MCF 10A (cell line): ENCODE data around the gene TPM1. TPM values are rescaled to one million over a fixed set of nuclear protein-coding genes. Genes with fewer than 3 reads are reported as not detected.
A peak's percentile ranks its signal among the peaks of the same experiment; 100 is the strongest.

Source experiments
- BruUV-seq: library from RNA; stranded (reverse); fragments of 400-500 nt; replicated peaks from 2 replicates; lab custom pipeline; 2021; lab: Mats Ljungman, UMichigan
- CTCF ChIA-PET: fragments of 300-600 bp; sonication (Branson Sonifier 250); formaldehyde crosslinking; extraction: SDS; loops from one replicate; lab custom pipeline; 2021; ENCODE audit warnings: antibody characterized with exemption, inconsistent platforms; lab: Yijun Ruan, JAX
- POLR2A ChIA-PET: fragments of 300-600, 350-650 bp; sonication (Branson Sonifier 250); formaldehyde crosslinking; extraction: SDS; loops from one replicate; lab custom pipeline; 2020; ENCODE audit warnings: antibody characterized with exemption, inconsistent platforms; lab: Yijun Ruan, JAX
- DNase-seq: peaks from one replicate; pipeline ENCODE4 v3.0.0-alpha.2; 2018; ENCODE audit not compliant: unreplicated experiment
- H3K27ac Mint-ChIP-seq: one replicate; pipeline ENCODE4 v1.8.0; 2022; ENCODE audit warnings: mild to moderate bottlenecking, low read depth, mixed read lengths; ENCODE audit not compliant: unreplicated experiment
- H3K27me3 Mint-ChIP-seq: one replicate; pipeline ENCODE4 v1.8.0; 2022; ENCODE audit warnings: mixed read lengths; ENCODE audit not compliant: insufficient read depth, unreplicated experiment
- H3K36me3 Mint-ChIP-seq: one replicate; pipeline ENCODE4 v1.8.0; 2022; ENCODE audit warnings: mild to moderate bottlenecking, moderate library complexity, mixed read lengths; ENCODE audit not compliant: insufficient read depth, unreplicated experiment
- H3K4me1 Mint-ChIP-seq: one replicate; pipeline ENCODE4 v1.8.0; 2022; ENCODE audit warnings: mixed read lengths; ENCODE audit not compliant: insufficient read depth, unreplicated experiment
- H3K4me3 Mint-ChIP-seq: one replicate; pipeline ENCODE4 v1.8.0; 2022; ENCODE audit warnings: mild to moderate bottlenecking, moderate library complexity, mixed read lengths; ENCODE audit not compliant: unreplicated experiment
- H3K9me3 Mint-ChIP-seq: one replicate; pipeline ENCODE4 v1.8.0; 2022; ENCODE audit warnings: mixed read lengths; ENCODE audit not compliant: unreplicated experiment
- intact Hi-C: fragments of 100-400 bp; cut with micrococcal nuclease; formaldehyde crosslinking; loops from 2 replicates; pipeline ENCODE4 v1.14.1; 2022
- total RNA-seq: library from RNA; stranded (reverse); gene quantifications from 2 replicates; pipeline ENCODE4 v1.2.3, GENCODE V29; 2022
- TF ChIP-seq, protein P1 (sequence below): fragments of 200-600 bp; IDR thresholded peaks from one replicate; pipeline ENCODE4 v1.8.0; 2022; ENCODE audit warnings: antibody characterized with exemption, mild to moderate bottlenecking; ENCODE audit not compliant: unreplicated experiment

TPM1 gene
- total RNA-seq, 1 experiment from 2014 or later: 67.8 TPM

DNA sequence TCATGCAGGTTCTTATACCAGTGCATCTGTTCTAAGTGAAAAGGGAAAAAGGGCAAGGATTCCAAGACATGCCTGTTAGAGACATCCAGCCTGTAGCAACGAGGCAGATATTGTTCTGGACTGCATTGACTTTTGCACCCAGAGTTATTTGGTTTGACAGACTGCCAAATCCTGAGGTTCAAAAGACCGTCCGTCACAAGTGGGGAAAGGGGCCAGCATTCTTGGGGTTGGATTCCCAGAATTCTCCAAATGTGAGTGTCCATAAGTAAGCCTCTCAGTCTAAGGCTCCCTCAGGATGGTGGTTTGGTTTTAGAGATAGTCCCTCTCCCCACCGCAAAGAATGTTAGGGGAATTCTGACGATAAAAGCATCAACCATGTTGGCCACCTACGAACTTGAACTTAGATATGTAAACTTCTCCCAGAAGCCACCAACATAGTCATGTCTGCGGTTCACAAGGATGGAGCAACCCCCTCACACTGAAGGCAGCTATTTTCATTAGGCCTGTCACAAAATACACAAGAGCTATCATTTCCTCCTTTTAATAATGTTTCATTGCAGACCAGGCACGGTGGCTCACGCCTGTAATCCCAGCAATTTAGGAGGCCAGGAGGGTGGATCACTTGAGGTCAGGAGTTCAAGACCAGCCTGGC is 65.5 kb downstream of the TPM1 start:
- Mint-ChIP-seq H3K36me3 (peaks cover under 1% of the 10 kb centered on the region), H3K27ac (no peak overlapping the region), H3K4me1 (peaks cover 9% of the 10 kb centered on the region), H3K27me3 (no peaks in the 10 kb centered on the region), H3K9me3 (no peaks in the 10 kb centered on the region), H3K4me3 (no peak overlapping the region)
- TF ChIP-seq, protein P1, sequence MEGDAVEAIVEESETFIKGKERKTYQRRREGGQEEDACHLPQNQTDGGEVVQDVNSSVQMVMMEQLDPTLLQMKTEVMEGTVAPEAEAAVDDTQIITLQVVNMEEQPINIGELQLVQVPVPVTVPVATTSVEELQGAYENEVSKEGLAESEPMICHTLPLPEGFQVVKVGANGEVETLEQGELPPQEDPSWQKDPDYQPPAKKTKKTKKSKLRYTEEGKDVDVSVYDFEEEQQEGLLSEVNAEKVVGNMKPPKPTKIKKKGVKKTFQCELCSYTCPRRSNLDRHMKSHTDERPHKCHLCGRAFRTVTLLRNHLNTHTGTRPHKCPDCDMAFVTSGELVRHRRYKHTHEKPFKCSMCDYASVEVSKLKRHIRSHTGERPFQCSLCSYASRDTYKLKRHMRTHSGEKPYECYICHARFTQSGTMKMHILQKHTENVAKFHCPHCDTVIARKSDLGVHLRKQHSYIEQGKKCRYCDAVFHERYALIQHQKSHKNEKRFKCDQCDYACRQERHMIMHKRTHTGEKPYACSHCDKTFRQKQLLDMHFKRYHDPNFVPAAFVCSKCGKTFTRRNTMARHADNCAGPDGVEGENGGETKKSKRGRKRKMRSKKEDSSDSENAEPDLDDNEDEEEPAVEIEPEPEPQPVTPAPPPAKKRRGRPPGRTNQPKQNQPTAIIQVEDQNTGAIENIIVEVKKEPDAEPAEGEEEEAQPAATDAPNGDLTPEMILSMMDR: no peak
- no TSS peak for BruUV-seq
- peak; percentile 92 for DNase-seq
- intact Hi-C loops: no loop called here
- ChIA-PET POLR2A (no interaction called here), CTCF (interaction anchor here (3.1 kb wide), 1 partner anchor 14 kb away, joined by 13 read pairs; no protein-coding TSS in a partner anchor)

DNA sequence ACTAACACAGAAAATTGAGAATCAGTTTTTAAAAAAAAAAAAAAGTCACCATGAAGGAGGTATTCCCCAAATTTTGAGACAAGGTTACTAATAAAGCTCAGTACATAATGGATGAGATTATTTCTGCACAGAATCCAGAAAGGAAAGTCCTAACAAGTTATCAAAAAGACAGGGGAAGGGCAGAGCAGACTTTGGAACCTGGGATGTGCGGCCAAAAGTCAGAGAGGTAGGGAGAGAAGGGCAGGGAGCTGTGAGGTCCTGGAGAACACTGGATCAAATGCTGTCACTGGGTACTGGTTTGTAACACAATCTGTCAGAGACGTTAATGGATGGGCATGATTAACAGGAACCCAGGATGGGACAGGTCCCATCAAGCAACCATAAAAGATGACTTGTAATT is 67.0 kb downstream of the TPM1 start:
- ChIA-PET CTCF (interaction anchor here (0.6 to 3.1 kb wide), 4 partner anchors 15 to 760 kb away, joined by 3 to 13 read pairs (median 5); no protein-coding TSS in a partner anchor), POLR2A (interaction anchor here (0.6 to 0.7 kb wide), 2 partner anchors 9 to 190 kb away, joined by 3 to 4 read pairs; no protein-coding TSS in a partner anchor)
- intact Hi-C loops: no loop called here
- H3K36me3 Mint-ChIP-seq: peaks cover 7% of the 10 kb centered on the region
- H3K4me1 Mint-ChIP-seq: peaks cover 8% of the 10 kb centered on the region
- TF ChIP-seq, protein P1: no peak
- no peak for DNase-seq
- BruUV-seq: no TSS peak
- H3K27me3 Mint-ChIP-seq: no peaks in the 10 kb centered on the region
- H3K9me3 Mint-ChIP-seq: no peaks in the 10 kb centered on the region
- H3K4me3 Mint-ChIP-seq: no peak overlapping the region
- no peak overlapping the region for H3K27ac Mint-ChIP-seq

DNA sequence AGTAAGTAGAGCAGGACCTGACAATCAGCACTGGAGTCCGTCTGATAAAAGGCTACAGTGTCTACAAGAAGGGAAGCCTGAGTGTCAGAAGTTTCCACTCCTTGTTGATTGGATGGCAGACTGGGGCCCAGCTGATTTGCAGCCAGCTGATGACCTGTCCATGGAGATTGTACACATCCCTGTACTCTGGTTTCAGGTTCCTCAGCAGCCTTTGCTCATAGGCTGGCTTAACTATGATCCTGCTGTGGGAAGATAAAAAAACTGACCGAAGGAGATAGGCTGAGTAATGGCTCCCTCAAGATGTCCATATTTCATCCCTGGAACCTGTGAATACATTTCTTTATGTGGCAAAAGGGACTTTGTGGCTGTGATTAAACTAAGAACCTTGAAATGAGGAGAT is 67.4 kb downstream of the TPM1 start:
- BruUV-seq: no TSS peak
- no peak overlapping the region for H3K27ac Mint-ChIP-seq

More for the DNA sequence above, 67.4 kb downstream of the TPM1 start:
- Mint-ChIP-seq H3K27me3 (no peaks in the 10 kb centered on the region), H3K36me3 (peaks cover 7% of the 10 kb centered on the region), H3K4me1 (peaks cover 4% of the 10 kb centered on the region), H3K4me3 (no peak overlapping the region), H3K9me3 (no peaks in the 10 kb centered on the region)
- TF ChIP-seq, protein P1: no peak
- intact Hi-C loops: no loop called here
- no peak for DNase-seq
- ChIA-PET POLR2A (interaction anchor here (0.6 to 0.7 kb wide), 2 partner anchors 9 to 189 kb away, joined by 3 to 4 read pairs; no protein-coding TSS in a partner anchor), CTCF (interaction anchor here (0.6 to 3.1 kb wide), 4 partner anchors 16 to 760 kb away, joined by 3 to 13 read pairs (median 5); no protein-coding TSS in a partner anchor)
